ENCODE measurements around the gene THAP4. TPM values are rescaled to one million over a fixed set of nuclear protein-coding genes. Genes with fewer than 3 reads are reported as not detected.
A peak's percentile ranks its signal among the peaks of the same experiment; 100 is the strongest.

THAP4 gene
- total and polyA plus RNA-seq, 2 of the 13 experiments (the other 11 are each of a cell fraction or from before 2014, with no cell fraction given), result 59.7 to 75.7 TPM

DNA sequence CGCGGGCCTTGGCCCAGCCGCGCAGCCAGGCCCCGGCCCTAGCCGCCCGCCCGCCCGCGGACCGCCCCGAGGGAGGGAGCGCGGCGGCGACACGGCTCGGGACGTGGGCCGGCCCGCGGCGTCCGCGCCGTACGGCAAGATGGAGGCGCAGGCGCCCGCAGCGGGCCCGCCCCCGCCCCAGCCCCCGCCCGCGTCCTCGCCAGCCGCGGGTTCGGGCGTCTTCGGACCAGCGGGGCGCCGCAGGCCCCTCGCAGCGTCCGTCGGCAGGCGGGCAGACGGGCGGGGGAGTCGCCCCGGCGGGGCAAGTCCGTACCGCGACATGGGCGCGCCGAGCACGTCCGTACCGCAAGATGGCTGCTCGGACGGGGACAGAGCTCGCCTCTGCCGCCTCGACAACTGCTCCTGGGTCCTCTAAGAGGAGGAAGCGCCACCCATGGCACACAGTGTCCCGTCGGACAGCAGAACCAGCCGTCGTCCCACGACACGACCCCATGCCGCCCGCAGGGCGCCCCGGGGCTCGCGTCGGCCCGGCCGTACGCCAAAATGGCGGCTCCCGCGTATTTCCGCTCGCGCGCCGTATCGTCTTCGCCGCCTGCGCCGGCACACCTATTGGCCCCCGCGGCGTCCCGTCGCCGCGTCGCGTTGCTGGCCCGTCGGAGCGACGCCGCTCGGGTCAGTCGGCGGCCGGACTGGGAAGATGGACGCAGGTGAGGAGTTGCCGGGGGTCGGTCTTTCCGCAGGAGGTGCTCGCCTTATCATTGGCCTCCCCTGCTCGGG lies at the start of gene THAP4, which contains the start of gene ATG4B (continued):
- TF ChIP-seq, protein P1, sequence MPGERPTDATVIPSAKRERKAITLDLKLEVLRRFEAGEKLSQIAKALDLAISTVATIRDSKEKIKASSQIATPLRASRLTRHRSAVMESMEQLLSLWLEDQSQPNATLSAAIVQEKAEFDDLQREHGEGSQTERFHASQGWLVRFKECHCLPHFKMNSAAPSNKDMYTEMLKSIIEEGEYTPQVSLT (CRISPR knock-in tag; IDR thresholded peaks at IDR 0.05; ENCODE audit: borderline replicate concordance, low read depth), result no peak; the same call in 1 of the 2 replicates
- TF ChIP-seq, protein P2, sequence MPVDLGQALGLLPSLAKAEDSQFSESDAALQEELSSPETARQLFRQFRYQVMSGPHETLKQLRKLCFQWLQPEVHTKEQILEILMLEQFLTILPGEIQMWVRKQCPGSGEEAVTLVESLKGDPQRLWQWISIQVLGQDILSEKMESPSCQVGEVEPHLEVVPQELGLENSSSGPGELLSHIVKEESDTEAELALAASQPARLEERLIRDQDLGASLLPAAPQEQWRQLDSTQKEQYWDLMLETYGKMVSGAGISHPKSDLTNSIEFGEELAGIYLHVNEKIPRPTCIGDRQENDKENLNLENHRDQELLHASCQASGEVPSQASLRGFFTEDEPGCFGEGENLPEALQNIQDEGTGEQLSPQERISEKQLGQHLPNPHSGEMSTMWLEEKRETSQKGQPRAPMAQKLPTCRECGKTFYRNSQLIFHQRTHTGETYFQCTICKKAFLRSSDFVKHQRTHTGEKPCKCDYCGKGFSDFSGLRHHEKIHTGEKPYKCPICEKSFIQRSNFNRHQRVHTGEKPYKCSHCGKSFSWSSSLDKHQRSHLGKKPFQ (CRISPR knock-in tag; IDR thresholded peaks at IDR 0.05; ENCODE audit: insufficient replicate concordance), result no peak
- TF ChIP-seq, protein P3, sequence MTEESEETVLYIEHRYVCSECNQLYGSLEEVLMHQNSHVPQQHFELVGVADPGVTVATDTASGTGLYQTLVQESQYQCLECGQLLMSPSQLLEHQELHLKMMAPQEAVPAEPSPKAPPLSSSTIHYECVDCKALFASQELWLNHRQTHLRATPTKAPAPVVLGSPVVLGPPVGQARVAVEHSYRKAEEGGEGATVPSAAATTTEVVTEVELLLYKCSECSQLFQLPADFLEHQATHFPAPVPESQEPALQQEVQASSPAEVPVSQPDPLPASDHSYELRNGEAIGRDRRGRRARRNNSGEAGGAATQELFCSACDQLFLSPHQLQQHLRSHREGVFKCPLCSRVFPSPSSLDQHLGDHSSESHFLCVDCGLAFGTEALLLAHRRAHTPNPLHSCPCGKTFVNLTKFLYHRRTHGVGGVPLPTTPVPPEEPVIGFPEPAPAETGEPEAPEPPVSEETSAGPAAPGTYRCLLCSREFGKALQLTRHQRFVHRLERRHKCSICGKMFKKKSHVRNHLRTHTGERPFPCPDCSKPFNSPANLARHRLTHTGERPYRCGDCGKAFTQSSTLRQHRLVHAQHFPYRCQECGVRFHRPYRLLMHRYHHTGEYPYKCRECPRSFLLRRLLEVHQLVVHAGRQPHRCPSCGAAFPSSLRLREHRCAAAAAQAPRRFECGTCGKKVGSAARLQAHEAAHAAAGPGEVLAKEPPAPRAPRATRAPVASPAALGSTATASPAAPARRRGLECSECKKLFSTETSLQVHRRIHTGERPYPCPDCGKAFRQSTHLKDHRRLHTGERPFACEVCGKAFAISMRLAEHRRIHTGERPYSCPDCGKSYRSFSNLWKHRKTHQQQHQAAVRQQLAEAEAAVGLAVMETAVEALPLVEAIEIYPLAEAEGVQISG (CRISPR knock-in tag; IDR thresholded peaks at IDR 0.05), result peak; percentile 97
- peak; percentile 82 for TF ChIP-seq NFYC (CRISPR knock-in tag; IDR thresholded peaks at IDR 0.05)
- TF ChIP-seq, protein P4, sequence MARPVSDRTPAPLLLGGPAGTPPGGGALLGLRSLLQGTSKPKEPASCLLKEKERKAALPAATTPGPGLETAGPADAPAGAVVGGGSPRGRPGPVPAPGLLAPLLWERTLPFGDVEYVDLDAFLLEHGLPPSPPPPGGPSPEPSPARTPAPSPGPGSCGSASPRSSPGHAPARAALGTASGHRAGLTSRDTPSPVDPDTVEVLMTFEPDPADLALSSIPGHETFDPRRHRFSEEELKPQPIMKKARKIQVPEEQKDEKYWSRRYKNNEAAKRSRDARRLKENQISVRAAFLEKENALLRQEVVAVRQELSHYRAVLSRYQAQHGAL (CRISPR knock-in tag; IDR thresholded peaks at IDR 0.05; ENCODE audit: not compliant biosample characterization), result peak; percentile 76
- peak; percentile 88 for TF ChIP-seq MYC (CRISPR knock-in tag; IDR thresholded peaks at IDR 0.05; ENCODE audit: borderline replicate concordance)
- TF ChIP-seq, protein P5, sequence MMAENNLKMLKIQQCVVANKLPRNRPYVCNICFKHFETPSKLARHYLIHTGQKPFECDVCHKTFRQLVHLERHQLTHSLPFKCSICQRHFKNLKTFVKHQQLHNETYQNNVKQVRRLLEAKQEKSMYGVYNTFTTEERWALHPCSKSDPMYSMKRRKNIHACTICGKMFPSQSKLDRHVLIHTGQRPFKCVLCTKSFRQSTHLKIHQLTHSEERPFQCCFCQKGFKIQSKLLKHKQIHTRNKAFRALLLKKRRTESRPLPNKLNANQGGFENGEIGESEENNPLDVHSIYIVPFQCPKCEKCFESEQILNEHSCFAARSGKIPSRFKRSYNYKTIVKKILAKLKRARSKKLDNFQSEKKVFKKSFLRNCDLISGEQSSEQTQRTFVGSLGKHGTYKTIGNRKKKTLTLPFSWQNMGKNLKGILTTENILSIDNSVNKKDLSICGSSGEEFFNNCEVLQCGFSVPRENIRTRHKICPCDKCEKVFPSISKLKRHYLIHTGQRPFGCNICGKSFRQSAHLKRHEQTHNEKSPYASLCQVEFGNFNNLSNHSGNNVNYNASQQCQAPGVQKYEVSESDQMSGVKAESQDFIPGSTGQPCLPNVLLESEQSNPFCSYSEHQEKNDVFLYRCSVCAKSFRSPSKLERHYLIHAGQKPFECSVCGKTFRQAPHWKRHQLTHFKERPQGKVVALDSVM (CRISPR knock-in tag; IDR thresholded peaks at IDR 0.05), result peak; percentile 46; the same call in 1 of the 2 replicates
- peak; percentile 66; the same call in 1 of the 2 replicates for TF ChIP-seq ZFP62 (CRISPR knock-in tag; IDR thresholded peaks at IDR 0.05)
- TF ChIP-seq JUND (CRISPR knock-in tag; IDR thresholded peaks at IDR 0.05), result no peak; the same call in 1 of the 2 replicates
- peak; percentile 73 for TF ChIP-seq PHF5A (CRISPR knock-in tag; IDR thresholded peaks at IDR 0.05; ENCODE audit: low read depth, unreplicated experiment)
- TF ChIP-seq MTF1 (CRISPR knock-in tag; IDR thresholded peaks at IDR 0.05), result peak; percentile 47; the same call in 1 of the 2 replicates
- peak; percentile 83; the same call in 1 of the 2 replicates for TF ChIP-seq ZNF703 (CRISPR knock-in tag; IDR thresholded peaks at IDR 0.05; ENCODE audit: borderline replicate concordance)
- no peak for TF ChIP-seq ZNF430 (CRISPR knock-in tag; IDR thresholded peaks at IDR 0.05)
- TF ChIP-seq ZNF790 (CRISPR knock-in tag; IDR thresholded peaks at IDR 0.05; ENCODE audit: borderline replicate concordance), result peak; percentile 82; the same call in 1 of the 2 replicates
- TF ChIP-seq CBX2 (IDR thresholded peaks at IDR 0.05; ENCODE audit: low read depth, low read length), result no peak
- TF ChIP-seq CBX2 (CRISPR knock-in tag; IDR thresholded peaks at IDR 0.05; ENCODE audit: low read depth), result no peak
- no peak; the same call in 1 of the 2 replicates for TF ChIP-seq ATF7-NPFF (CRISPR knock-in tag; IDR thresholded peaks at IDR 0.05; ENCODE audit: low read depth)
- TF ChIP-seq ZNF17 (CRISPR knock-in tag; IDR thresholded peaks at IDR 0.05), result no peak
- TF ChIP-seq ZNF251 (CRISPR knock-in tag; IDR thresholded peaks at IDR 0.05), result no peak
- no peak; the same call in 1 of the 2 replicates for TF ChIP-seq NFE2 (CRISPR knock-in tag; IDR thresholded peaks at IDR 0.05)
- no peak for TF ChIP-seq RFX1 (IDR thresholded peaks at IDR 0.05)
- no peak for TF ChIP-seq ZNF773 (CRISPR knock-in tag; IDR thresholded peaks at IDR 0.05; ENCODE audit: borderline replicate concordance)
